Activated effector memory CD4-positive, alpha-beta T cell treated with Interleukin-2 at 50 U/mL for 16 hours (primary cell): ENCODE measurements around the gene MRNIP.

Experiments
- DNase-seq: peaks from one replicate; pipeline ENCODE4 v3.0.0-alpha.2; 2020

The MRNIP gene

GRCh38 chr5:179788193-179788854 is 70.3 kb downstream of the MRNIP start:
- no peak for DNase-seq
